ENCODE results near the gene MED22.

DNA sequence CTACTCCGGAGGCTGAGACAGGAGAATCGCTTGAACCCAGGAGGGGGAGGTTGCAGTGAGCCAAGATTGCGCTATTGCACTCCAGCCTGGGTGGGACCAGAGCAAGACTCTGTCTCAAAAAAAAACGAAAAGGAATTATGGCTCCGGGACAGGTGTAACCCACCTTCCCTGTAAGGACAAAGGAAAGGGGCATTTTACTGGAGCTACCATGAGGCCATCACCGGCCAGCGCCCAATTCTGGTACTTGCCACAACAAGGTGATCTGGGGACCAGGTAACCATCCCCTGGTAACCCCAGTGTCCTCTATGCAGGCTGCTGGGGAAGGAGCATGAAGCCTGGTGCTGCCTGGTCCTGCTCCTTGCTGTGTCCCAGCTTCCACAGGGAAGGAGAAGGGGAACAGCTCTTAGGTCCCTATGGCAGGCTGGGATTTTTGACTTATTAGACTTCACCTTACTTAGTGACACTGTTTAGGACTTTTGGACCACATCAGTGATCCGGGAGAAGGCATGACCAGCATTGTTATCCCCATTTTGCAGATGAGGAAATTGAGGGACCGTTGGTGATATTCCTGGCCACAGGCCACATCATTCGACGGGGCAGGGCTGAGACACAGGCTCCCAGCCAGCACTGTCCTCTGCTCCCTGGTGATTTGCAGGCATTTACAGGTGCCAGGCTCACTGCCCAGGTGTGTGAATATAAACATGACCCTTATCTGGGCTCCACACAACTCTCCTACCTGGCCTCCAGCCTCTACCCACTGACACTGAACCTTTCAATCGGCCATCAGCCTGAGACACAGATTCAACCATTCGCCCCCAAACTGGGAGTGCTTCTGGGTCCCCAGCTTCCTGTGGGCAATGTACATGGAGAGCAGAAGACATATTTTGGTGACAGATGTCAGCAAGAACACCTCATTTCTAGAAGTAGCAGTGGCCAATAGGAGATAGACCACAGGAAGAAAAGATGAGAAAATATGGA, 46.4 kb downstream of the MED22 start:
- TF ChIP-seq POLR2A (IDR thresholded peaks at IDR 0.05; ENCODE audit: low read depth, low read length) = no peak
- no peak for TF ChIP-seq POLR2AphosphoS5 (IDR thresholded peaks at IDR 0.05; ENCODE audit: low read depth, low read length)
- no peak for TF ChIP-seq SPI1 (IDR thresholded peaks at IDR 0.05; ENCODE audit: low read depth, low read length)
- TF ChIP-seq TAF1 (IDR thresholded peaks at IDR 0.05; ENCODE audit: low read depth, low read length) = no peak

All from GM12891 (cell line).